Measurements from ENCODE around the gene SMKR1.

Gene SMKR1

GRCh38 chr7:129496653-129497052 lies 5.7 kb upstream of the SMKR1 start:
- H3K4me3 ChIP-seq (ENCODE audit: insufficient read depth in 1 of 2, low read depth in 1 of 2, low read length in 2 of 2), result no peak overlapping the region
- no peak overlapping the region for H2BK12ac ChIP-seq (ENCODE audit: low read length in 2 of 2)
- no peak overlapping the region for H3K4ac ChIP-seq (ENCODE audit: low read depth in 1 of 2, low read length in 2 of 2)
- H3K4me1 ChIP-seq (ENCODE audit: control insufficient read depth, insufficient read depth, low read depth, low read length), result no peaks in the 10 kb centered on the region
- H4K8ac ChIP-seq (ENCODE audit: low read length), result no peak overlapping the region
- no peak overlapping the region for H3K9ac ChIP-seq (ENCODE audit: low read length)
- no peaks in the 10 kb centered on the region for H3K9me3 ChIP-seq (ENCODE audit: control insufficient read depth, low read length)
- WGBS, result 77% methylated on average over 7 of the region's 7 CpGs
- H3K27ac ChIP-seq (ENCODE audit: low read length, poor library complexity, severe bottlenecking), result no peak overlapping the region
- no peak overlapping the region for H2AK5ac ChIP-seq (ENCODE audit: low read length, severe bottlenecking)
- H4K91ac ChIP-seq (ENCODE audit: low read length), result no peak overlapping the region
- no peak for DNase-seq
- H2BK120ac ChIP-seq (ENCODE audit: low read depth, low read length), result no peak overlapping the region
- no peak overlapping the region for H3K23ac ChIP-seq (ENCODE audit: low read length in 2 of 2)
- H3K36me3 ChIP-seq (ENCODE audit: control insufficient read depth in 1 of 2, insufficient read depth in 2 of 2, low read depth in 1 of 2, low read length in 2 of 2), result no peaks in the 10 kb centered on the region
- H3K79me1 ChIP-seq (replicated peaks; ENCODE audit: low read length, poor library complexity, severe bottlenecking), result no peaks in the 10 kb centered on the region
- no peak overlapping the region for H3K14ac ChIP-seq (ENCODE audit: low read length in 2 of 2)
- no peak overlapping the region for H2BK15ac ChIP-seq (ENCODE audit: low read depth, poor library complexity, severe bottlenecking)
- H3K4me2 ChIP-seq (ENCODE audit: low read length, poor library complexity, severe bottlenecking), result no peak overlapping the region
- H2BK5ac ChIP-seq (ENCODE audit: low read depth, low read length, poor library complexity, severe bottlenecking), result no peak overlapping the region
- no peaks in the 10 kb centered on the region for H3K27me3 ChIP-seq (ENCODE audit: control insufficient read depth in 1 of 2, insufficient read depth in 1 of 2, low read length in 2 of 2)
- no peak overlapping the region for H3K18ac ChIP-seq (ENCODE audit: low read depth in 1 of 2, low read length in 2 of 2)
- H2AFZ ChIP-seq (ENCODE audit: low read depth, low read length), result no peak overlapping the region

- DNase-seq, result no peak
- H2BK120ac ChIP-seq (ENCODE audit: low read depth, low read length), result no peak overlapping the region
- H2AFZ ChIP-seq (ENCODE audit: low read depth, low read length), result no peak overlapping the region
- H4K8ac ChIP-seq (ENCODE audit: low read length), result no peak overlapping the region
- no peak overlapping the region for H3K4me2 ChIP-seq (ENCODE audit: low read length, poor library complexity, severe bottlenecking)
- H3K27me3 ChIP-seq (ENCODE audit: control insufficient read depth in 1 of 2, insufficient read depth in 1 of 2, low read length in 2 of 2), result no peaks in the 10 kb centered on the region
- no peak overlapping the region for H2BK5ac ChIP-seq (ENCODE audit: low read depth, low read length, poor library complexity, severe bottlenecking)
- no peak overlapping the region for H2BK15ac ChIP-seq (ENCODE audit: low read depth, poor library complexity, severe bottlenecking)
- WGBS, result 89% methylated on average over 4 of the region's 4 CpGs
- no peak overlapping the region for H3K9ac ChIP-seq (ENCODE audit: low read length)
- H3K4me3 ChIP-seq (ENCODE audit: insufficient read depth in 1 of 2, low read depth in 1 of 2, low read length in 2 of 2), result no peak overlapping the region
- no peaks in the 10 kb centered on the region for H3K9me3 ChIP-seq (ENCODE audit: control insufficient read depth, low read length)
- H3K36me3 ChIP-seq (ENCODE audit: control insufficient read depth in 1 of 2, insufficient read depth in 2 of 2, low read depth in 1 of 2, low read length in 2 of 2), result no peaks in the 10 kb centered on the region
- no peak overlapping the region for H3K23ac ChIP-seq (ENCODE audit: low read length in 2 of 2)
- H3K4me1 ChIP-seq (ENCODE audit: control insufficient read depth, insufficient read depth, low read depth, low read length), result peaks cover 4% of the 10 kb centered on the region
- H3K27ac ChIP-seq (ENCODE audit: low read length, poor library complexity, severe bottlenecking), result no peak overlapping the region
- H3K79me1 ChIP-seq (replicated peaks; ENCODE audit: low read length, poor library complexity, severe bottlenecking), result no peaks in the 10 kb centered on the region
- H3K14ac ChIP-seq (ENCODE audit: low read length in 2 of 2), result peak overlapping the region in 1 of 2 experiments; percentile 23
- no peak overlapping the region for H3K4ac ChIP-seq (ENCODE audit: low read depth in 1 of 2, low read length in 2 of 2)
- no peak overlapping the region for H4K91ac ChIP-seq (ENCODE audit: low read length)
- H2AK5ac ChIP-seq (ENCODE audit: low read length, severe bottlenecking), result no peak overlapping the region
- peak overlapping the region in 1 of 2 experiments; percentile 28 for H3K18ac ChIP-seq (ENCODE audit: low read depth in 1 of 2, low read length in 2 of 2)
- no peak overlapping the region for H2BK12ac ChIP-seq (ENCODE audit: low read length in 2 of 2)
Measured at GRCh38 chr7:129497156-129497555, 5.2 kb upstream of the SMKR1 start.

- H4K8ac ChIP-seq (ENCODE audit: low read length), result no peak overlapping the region
- no peak overlapping the region for H3K4me3 ChIP-seq (ENCODE audit: insufficient read depth in 1 of 2, low read depth in 1 of 2, low read length in 2 of 2)
- H2BK15ac ChIP-seq (ENCODE audit: low read depth, poor library complexity, severe bottlenecking), result no peak overlapping the region
- no peak overlapping the region for H2AFZ ChIP-seq (ENCODE audit: low read depth, low read length)
- H3K18ac ChIP-seq (ENCODE audit: low read depth in 1 of 2, low read length in 2 of 2), result no peak overlapping the region
- H2BK12ac ChIP-seq (ENCODE audit: low read length in 2 of 2), result no peak overlapping the region
- no peak overlapping the region for H3K4me2 ChIP-seq (ENCODE audit: low read length, poor library complexity, severe bottlenecking)
- no peaks in the 10 kb centered on the region for H3K36me3 ChIP-seq (ENCODE audit: control insufficient read depth in 1 of 2, insufficient read depth in 2 of 2, low read depth in 1 of 2, low read length in 2 of 2)
- no peak overlapping the region for H3K23ac ChIP-seq (ENCODE audit: low read length in 2 of 2)
- H2BK5ac ChIP-seq (ENCODE audit: low read depth, low read length, poor library complexity, severe bottlenecking), result no peak overlapping the region
- H3K27me3 ChIP-seq (ENCODE audit: control insufficient read depth in 1 of 2, insufficient read depth in 1 of 2, low read length in 2 of 2), result peaks cover 0 to 3% of the 10 kb centered on the region in 2 experiments
- no peak overlapping the region for H3K9ac ChIP-seq (ENCODE audit: low read length)
- H3K14ac ChIP-seq (ENCODE audit: low read length in 2 of 2), result no peak overlapping the region
- H2AK5ac ChIP-seq (ENCODE audit: low read length, severe bottlenecking), result no peak overlapping the region
- no peak overlapping the region for H3K27ac ChIP-seq (ENCODE audit: low read length, poor library complexity, severe bottlenecking)
- H4K91ac ChIP-seq (ENCODE audit: low read length), result no peak overlapping the region
- no peak overlapping the region for H3K4ac ChIP-seq (ENCODE audit: low read depth in 1 of 2, low read length in 2 of 2)
- no peak for DNase-seq
- peaks cover 13% of the 10 kb centered on the region for H3K4me1 ChIP-seq (ENCODE audit: control insufficient read depth, insufficient read depth, low read depth, low read length)
- no peaks in the 10 kb centered on the region for H3K9me3 ChIP-seq (ENCODE audit: control insufficient read depth, low read length)
- H2BK120ac ChIP-seq (ENCODE audit: low read depth, low read length), result no peak overlapping the region
- H3K79me1 ChIP-seq (replicated peaks; ENCODE audit: low read length, poor library complexity, severe bottlenecking), result no peaks in the 10 kb centered on the region
- 100% methylated on average over 1 of the region's 1 CpG for WGBS
Measured at GRCh38 chr7:129498021-129498420, 4.3 kb upstream of the SMKR1 start.

GRCh38 chr7:129499999-129500398 lies 2.3 kb upstream of the SMKR1 start:
- peaks cover 0 to 8% of the 10 kb centered on the region in 2 experiments for H3K27me3 ChIP-seq (ENCODE audit: control insufficient read depth in 1 of 2, insufficient read depth in 1 of 2, low read length in 2 of 2)
- H2BK5ac ChIP-seq (ENCODE audit: low read depth, low read length, poor library complexity, severe bottlenecking), result no peak overlapping the region
- no peak overlapping the region for H3K4me2 ChIP-seq (ENCODE audit: low read length, poor library complexity, severe bottlenecking)
- H2BK12ac ChIP-seq (ENCODE audit: low read length in 2 of 2), result no peak overlapping the region
- H3K79me1 ChIP-seq (replicated peaks; ENCODE audit: low read length, poor library complexity, severe bottlenecking), result no peaks in the 10 kb centered on the region
- H3K4ac ChIP-seq (ENCODE audit: low read depth in 1 of 2, low read length in 2 of 2), result no peak overlapping the region
- peaks cover 15% of the 10 kb centered on the region for H3K4me1 ChIP-seq (ENCODE audit: control insufficient read depth, insufficient read depth, low read depth, low read length)
- H2BK15ac ChIP-seq (ENCODE audit: low read depth, poor library complexity, severe bottlenecking), result no peak overlapping the region
- no peak overlapping the region for H2AFZ ChIP-seq (ENCODE audit: low read depth, low read length)
- H3K27ac ChIP-seq (ENCODE audit: low read length, poor library complexity, severe bottlenecking), result no peak overlapping the region
- H3K14ac ChIP-seq (ENCODE audit: low read length in 2 of 2), result no peak overlapping the region
- WGBS, result 81% methylated on average over 6 of the region's 6 CpGs
- H2AK5ac ChIP-seq (ENCODE audit: low read length, severe bottlenecking), result no peak overlapping the region
- no peak overlapping the region for H4K91ac ChIP-seq (ENCODE audit: low read length)
- H2BK120ac ChIP-seq (ENCODE audit: low read depth, low read length), result no peak overlapping the region
- H3K4me3 ChIP-seq (ENCODE audit: insufficient read depth in 1 of 2, low read depth in 1 of 2, low read length in 2 of 2), result no peak overlapping the region
- H3K9me3 ChIP-seq (ENCODE audit: control insufficient read depth, low read length), result no peaks in the 10 kb centered on the region
- no peak overlapping the region for H4K8ac ChIP-seq (ENCODE audit: low read length)
- H3K9ac ChIP-seq (ENCODE audit: low read length), result no peak overlapping the region
- H3K18ac ChIP-seq (ENCODE audit: low read depth in 1 of 2, low read length in 2 of 2), result no peak overlapping the region
- peak; percentile 8 for DNase-seq
- H3K23ac ChIP-seq (ENCODE audit: low read length in 2 of 2), result no peak overlapping the region
- H3K36me3 ChIP-seq (ENCODE audit: control insufficient read depth in 1 of 2, insufficient read depth in 2 of 2, low read depth in 1 of 2, low read length in 2 of 2), result no peaks in the 10 kb centered on the region

All from mesenchymal stem cell (in vitro differentiated cells and primary cell).